ENCODE results near the gene ZNF415. TPM values are rescaled to one million over a fixed set of nuclear protein-coding genes. Genes with fewer than 3 reads are reported as not detected.

ZNF415 gene
- total RNA-seq, 1 experiment from 2014 or later: not detected

- Mint-ChIP-seq H3K27me3 (ENCODE audit: unreplicated experiment) (no peaks in the 10 kb centered on the region), H3K9me3 (ENCODE audit: low read depth, unreplicated experiment) (peaks cover 35% of the 10 kb centered on the region), H3K27ac (ENCODE audit: unreplicated experiment) (no peak overlapping the region), H3K4me3 (ENCODE audit: low read depth, unreplicated experiment) (no peak overlapping the region), H3K4me1 (ENCODE audit: low read depth, unreplicated experiment) (no peaks in the 10 kb centered on the region), H3K36me3 (ENCODE audit: insufficient read depth, unreplicated experiment) (peaks cover 9% of the 10 kb centered on the region)
- no peak for TF ChIP-seq CTCF (IDR thresholded peaks at IDR 0.05; ENCODE audit: unreplicated experiment)
- BruUV-seq (replicated peaks): no TSS peak
- no peak for DNase-seq
- CTCF ChIA-PET: no interaction called here
- intact Hi-C loops (cut with micrococcal nuclease; ENCODE audit: unreplicated experiment): no loop called here
Measured at GRCh38 chr19:53094754-53095575, 37.7 kb downstream of the ZNF415 start.

- intact Hi-C loops (cut with micrococcal nuclease; ENCODE audit: unreplicated experiment): no loop called here
- H3K4me1 Mint-ChIP-seq (ENCODE audit: low read depth, unreplicated experiment): no peaks in the 10 kb centered on the region
- no TSS peak for BruUV-seq (replicated peaks)
- peaks cover 5% of the 10 kb centered on the region for H3K36me3 Mint-ChIP-seq (ENCODE audit: insufficient read depth, unreplicated experiment)
- no peak for TF ChIP-seq CTCF (IDR thresholded peaks at IDR 0.05; ENCODE audit: unreplicated experiment)
- CTCF ChIA-PET: no interaction called here
- DNase-seq: no peak
- peaks cover 34% of the 10 kb centered on the region for H3K9me3 Mint-ChIP-seq (ENCODE audit: low read depth, unreplicated experiment)
- no peaks in the 10 kb centered on the region for H3K27me3 Mint-ChIP-seq (ENCODE audit: unreplicated experiment)
- no peak overlapping the region for H3K4me3 Mint-ChIP-seq (ENCODE audit: low read depth, unreplicated experiment)
- no peak overlapping the region for H3K27ac Mint-ChIP-seq (ENCODE audit: unreplicated experiment)
Measured at GRCh38 chr19:53092723-53093122, 40.0 kb downstream of the ZNF415 start.

- DNase-seq: no peak
- intact Hi-C loops (cut with micrococcal nuclease; ENCODE audit: unreplicated experiment): no loop called here
- Mint-ChIP-seq H3K27ac (ENCODE audit: unreplicated experiment) (no peak overlapping the region), H3K36me3 (ENCODE audit: insufficient read depth, unreplicated experiment) (peaks cover 5% of the 10 kb centered on the region), H3K9me3 (ENCODE audit: low read depth, unreplicated experiment) (peaks cover 30% of the 10 kb centered on the region), H3K4me3 (ENCODE audit: low read depth, unreplicated experiment) (no peak overlapping the region), H3K4me1 (ENCODE audit: low read depth, unreplicated experiment) (no peaks in the 10 kb centered on the region), H3K27me3 (ENCODE audit: unreplicated experiment) (no peaks in the 10 kb centered on the region)
- CTCF ChIA-PET: interaction anchor here (0.6 kb wide), 1 partner anchor 816 kb away, joined by 3 read pairs; no protein-coding TSS in a partner anchor
- BruUV-seq (replicated peaks): no TSS peak
- no peak for TF ChIP-seq CTCF (IDR thresholded peaks at IDR 0.05; ENCODE audit: unreplicated experiment)
Measured at GRCh38 chr19:53091413-53092254, 41.1 kb downstream of the ZNF415 start.

GRCh38 chr19:53088091-53088490, 44.6 kb downstream of the ZNF415 start:
- Mint-ChIP-seq H3K9me3 (ENCODE audit: low read depth, unreplicated experiment) (peaks cover 31% of the 10 kb centered on the region), H3K27ac (ENCODE audit: unreplicated experiment) (no peak overlapping the region), H3K4me1 (ENCODE audit: low read depth, unreplicated experiment) (no peaks in the 10 kb centered on the region), H3K36me3 (ENCODE audit: insufficient read depth, unreplicated experiment) (peaks cover 5% of the 10 kb centered on the region), H3K27me3 (ENCODE audit: unreplicated experiment) (no peaks in the 10 kb centered on the region), H3K4me3 (ENCODE audit: low read depth, unreplicated experiment) (no peak overlapping the region)
- no TSS peak for BruUV-seq (replicated peaks)
- no peak for TF ChIP-seq CTCF (IDR thresholded peaks at IDR 0.05; ENCODE audit: unreplicated experiment)
- intact Hi-C loops (cut with micrococcal nuclease; ENCODE audit: unreplicated experiment): no loop called here
- no peak for DNase-seq
- CTCF ChIA-PET: no interaction called here

Measured in Calu3 (cell line).